IPS DF 4.7 (cell line): ENCODE measurements around the gene ART1.

Experiments used
- DNase-seq: peaks from one replicate; pipeline ENCODE4 v3.0.0-alpha.2; 2013; ENCODE audit warnings: low spot score; ENCODE audit errors: extremely low read depth

ART1 gene

DNA sequence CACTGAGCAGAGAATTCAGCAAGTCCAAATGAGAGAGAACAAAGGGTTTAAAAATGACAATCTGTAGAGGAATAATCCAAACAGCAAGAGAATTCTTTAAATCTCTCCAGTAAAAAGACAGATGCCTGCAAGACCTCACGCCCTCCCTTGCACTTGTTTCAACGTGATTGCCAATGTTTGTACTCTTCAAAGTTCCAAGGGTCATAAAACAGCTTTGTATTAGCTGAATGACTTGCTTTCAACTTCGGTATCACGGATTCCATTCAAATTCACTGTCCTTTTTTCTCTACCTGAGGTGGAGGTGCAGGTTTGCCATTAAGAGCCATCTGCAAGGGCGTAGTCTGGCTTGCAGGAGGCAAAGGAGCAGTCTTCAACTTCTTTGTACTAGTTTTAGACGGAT, 67.3 kb downstream of the ART1 start:
- no peak for DNase-seq
